Right renal pelvis (tissue), 4 donors: Measurements from ENCODE around the gene URM1. TPM values are rescaled to one million over a fixed set of nuclear protein-coding genes. Genes with fewer than 3 reads are reported as not detected.
A peak's percentile ranks its signal among the peaks of the same experiment; 100 is the strongest.
"Not testable (repeated sequence)": the region's sequence is repeated elsewhere in the genome, so short reads cannot be mapped to it uniquely, and the experiment has no call there.

Experiments
- DNase-seq, 4 donors: peaks; one replicate each; pipeline ENCODE4 v3.0.0-alpha.2; 2013; ENCODE audit warnings: low read depth in 4 of 4, low spot score in 3 of 4, missing footprints in 1 of 4
- polyA plus RNA-seq, 4 donors: library from polyadenylated mRNA; unstranded; fragments of 120-200 nt; gene quantifications; one replicate each; pipeline ENCODE4 v1.2.1, GENCODE V29; 2013; ENCODE audit not compliant: insufficient read length in 4 of 4

Gene URM1
- polyA plus RNA-seq, 4 donors, result 52.0 to 65.8 (median 58.0) TPM

GRCh38 chr9:128422783-128423150, 51.6 kb downstream of the URM1 start:
- DNase-seq, result no peak

- DNase-seq, result not testable (repeated sequence)
These were observed 52.2 kb downstream of the URM1 start for GRCh38 chr9:128423356-128423755.

DNA sequence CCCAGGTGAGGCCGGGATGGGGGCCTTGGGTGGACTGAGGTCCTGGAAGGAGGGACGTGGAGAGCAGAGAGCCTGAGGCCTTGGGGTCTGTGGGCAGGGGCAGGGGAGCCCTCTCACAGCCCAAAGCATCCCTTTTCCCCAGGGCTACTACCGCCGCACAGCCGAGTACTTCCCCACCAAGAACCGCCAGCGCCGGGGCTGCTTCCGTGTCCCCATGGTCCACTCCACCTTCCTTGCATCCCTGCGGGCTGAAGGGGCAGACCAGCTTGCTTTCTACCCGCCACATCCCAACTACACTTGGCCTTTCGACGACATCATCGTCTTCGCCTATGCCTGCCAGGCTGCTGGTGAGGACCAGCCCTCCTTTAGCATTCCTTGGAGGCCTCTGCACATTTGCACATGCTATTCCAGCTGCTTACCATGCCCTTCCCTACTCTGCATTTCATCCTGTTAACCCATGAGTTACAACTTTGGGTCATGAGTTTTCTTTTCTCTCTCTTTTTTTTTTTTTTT, 53.1 kb downstream of the URM1 start:
- no peak for DNase-seq

- no peak for DNase-seq
These were observed 57.7 kb downstream of the URM1 start for GRCh38 chr9:128428644-128429512.

DNA sequence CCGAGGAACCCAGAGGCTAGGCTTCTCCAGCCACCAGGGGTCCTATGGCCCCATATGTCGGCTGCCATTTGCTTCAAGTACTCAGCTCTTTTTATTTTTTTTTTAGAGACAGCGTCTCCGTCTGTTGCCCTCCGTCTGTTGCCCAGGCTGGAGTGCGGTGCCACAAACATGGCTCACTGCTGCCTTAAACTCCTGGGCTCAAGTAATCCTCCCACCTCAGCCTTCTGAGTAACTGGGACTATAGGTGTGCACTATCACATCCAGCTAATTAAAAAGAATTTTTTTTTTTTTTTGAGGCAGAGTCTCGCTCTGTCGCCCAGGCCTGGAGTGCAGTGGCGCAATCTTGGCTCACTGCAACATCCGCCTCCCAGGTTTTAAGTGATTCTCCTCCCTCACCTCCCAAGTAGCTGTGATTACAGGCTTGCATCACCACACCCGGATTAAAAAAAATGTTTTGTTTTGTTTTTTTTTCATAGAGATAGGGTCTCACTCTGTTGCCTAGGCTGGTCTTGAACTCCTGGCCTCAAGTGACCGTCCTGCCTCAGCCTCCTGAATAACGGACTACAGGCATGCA, 58.4 kb downstream of the URM1 start:
- DNase-seq, result no peak

DNA sequence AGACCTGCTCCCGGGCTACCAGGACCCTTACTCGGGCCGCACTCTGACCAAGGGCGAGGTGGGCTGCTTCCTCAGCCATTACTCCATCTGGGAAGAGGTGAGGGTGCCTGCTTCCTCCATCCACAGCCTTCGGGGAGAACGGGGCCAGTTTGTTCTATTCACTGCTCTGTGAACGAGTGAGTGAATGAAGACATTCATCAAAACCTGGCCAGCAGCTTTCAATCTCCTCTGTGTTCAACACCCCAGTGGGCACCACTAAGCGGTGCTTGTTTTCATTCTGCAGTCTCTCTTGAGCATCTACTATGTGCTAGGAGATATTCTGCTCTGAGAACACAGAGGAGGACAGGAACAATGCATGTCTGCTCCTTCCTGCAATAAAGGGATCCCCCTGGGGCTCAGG, 60.0 kb downstream of the URM1 start:
- DNase-seq, result no peak

DNA sequence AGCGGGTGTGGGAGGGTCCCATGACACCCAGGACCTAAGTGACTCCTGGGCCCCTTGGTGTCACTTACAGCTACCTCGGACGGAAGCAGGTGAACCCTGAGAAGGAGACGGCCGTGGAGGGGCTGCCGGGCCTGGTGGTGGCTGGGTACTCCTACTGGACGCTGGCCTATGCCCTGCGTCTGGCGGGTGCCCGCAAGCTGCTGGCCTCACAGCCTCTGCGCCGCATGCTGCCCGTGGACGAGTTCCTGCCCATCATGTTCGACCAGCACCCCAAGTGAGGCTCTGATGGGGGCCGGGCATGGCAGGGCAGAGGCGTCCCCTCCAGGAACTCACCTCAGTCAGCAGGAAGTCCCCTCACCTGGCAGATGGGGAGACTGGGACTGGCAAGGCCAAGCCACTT, 63.2 kb downstream of the URM1 start:
- no peak for DNase-seq

DNA sequence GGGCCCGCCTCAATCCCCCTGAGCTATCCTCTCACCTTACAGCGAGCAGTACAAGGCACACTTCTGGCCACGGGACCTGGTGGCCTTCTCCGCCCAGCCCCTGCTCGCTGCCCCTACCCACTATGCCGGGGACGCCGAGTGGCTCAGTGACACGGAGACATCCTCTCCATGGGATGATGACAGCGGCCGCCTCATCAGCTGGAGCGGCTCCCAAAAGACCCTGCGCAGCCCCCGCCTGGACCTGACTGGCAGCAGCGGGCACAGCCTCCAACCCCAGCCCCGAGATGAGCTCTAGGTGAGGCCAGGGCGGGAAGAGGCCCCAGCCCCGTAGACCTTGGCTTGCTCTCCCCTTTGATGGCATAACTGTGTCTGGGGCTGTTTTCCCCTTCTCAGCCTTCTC, 64.4 kb downstream of the URM1 start:
- no peak for DNase-seq

DNA sequence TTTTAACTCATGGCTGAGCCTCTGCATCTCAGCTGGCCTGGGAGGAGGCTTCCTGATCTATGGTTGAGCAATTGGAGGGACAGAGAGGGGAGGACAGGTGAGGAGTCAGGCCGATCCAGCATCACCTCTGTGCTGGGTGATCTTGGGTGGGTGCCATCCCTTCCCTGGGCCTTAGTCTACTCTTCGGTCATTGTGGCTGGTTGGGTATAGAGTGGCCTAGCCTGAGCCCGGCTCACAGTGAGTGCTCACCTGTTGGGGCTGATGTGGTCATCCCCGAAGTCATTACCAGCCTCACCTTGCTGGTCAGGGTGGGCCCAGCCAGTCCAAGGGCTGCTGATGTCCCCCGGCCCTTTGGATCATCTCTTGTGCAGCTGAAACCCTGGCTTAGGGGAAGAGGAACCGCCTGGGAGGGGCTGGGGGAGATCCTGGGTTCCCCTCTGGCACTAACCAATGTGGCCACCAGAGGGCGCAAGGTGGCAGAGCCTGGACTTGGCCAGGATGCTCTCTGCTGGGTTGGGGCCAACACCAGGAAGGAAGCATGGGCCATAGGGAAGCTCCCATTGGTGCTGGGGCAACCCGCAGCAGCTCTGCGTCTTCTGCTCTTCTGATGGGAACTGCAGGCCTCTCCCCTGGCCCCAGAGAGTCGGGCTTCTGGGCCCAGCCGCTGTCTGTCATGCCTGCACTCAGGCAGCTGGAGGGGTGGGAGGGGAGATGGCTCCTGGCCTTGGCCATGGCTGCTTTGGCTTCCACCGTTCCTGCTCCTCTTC, 67.4 kb downstream of the URM1 start:
- peak in 1 of 4 donors; percentile 30 for DNase-seq

GRCh38 chr9:128439273-128439672, 68.1 kb downstream of the URM1 start:
- DNase-seq, result no peak

Other genes starting within 250 kb of the URM1 start
- gene PTGES2, start 243.6 kb upstream of the URM1 start, polyA plus RNA-seq, result 10 to 100 TPM; 40.7 to 66.7 (median 44.3) TPM
- 1 to 10 TPM in 2 of 4 donors, under 1 TPM in 2; 0.43 to 1.9 (median 0.89) TPM for gene LCN2, start 221.9 kb upstream of the URM1 start, polyA plus RNA-seq
- gene BBLN, start 211.1 kb upstream of the URM1 start, polyA plus RNA-seq, result 10 to 100 TPM; 42.3 to 62.6 (median 45.8) TPM
- 100 to 1,000 TPM; 112 to 126 (median 114) TPM for gene CIZ1, start 179.8 kb upstream of the URM1 start, polyA plus RNA-seq
- 100 to 1,000 TPM in 1 of 4 donors, 10 to 100 TPM in 3; 79.9 to 107 (median 89.6) TPM for gene DNM1, start 168.0 kb upstream of the URM1 start, polyA plus RNA-seq
- gene GOLGA2, start 95.4 kb upstream of the URM1 start, polyA plus RNA-seq, result 10 to 100 TPM; 77.0 to 86.5 (median 78.7) TPM
- 10 to 100 TPM; 26.8 to 37.5 (median 29.9) TPM for gene SWI5, start 95.1 kb upstream of the URM1 start, polyA plus RNA-seq
- gene TRUB2, start 48.9 kb upstream of the URM1 start, polyA plus RNA-seq, result 10 to 100 TPM; 38.9 to 42.9 (median 41.5) TPM
- 10 to 100 TPM; 54.8 to 70.1 (median 61.4) TPM for gene COQ4, start 48.5 kb upstream of the URM1 start, polyA plus RNA-seq
- 10 to 100 TPM; 17.3 to 24.0 (median 18.2) TPM for gene SLC27A4, start 30.8 kb upstream of the URM1 start, polyA plus RNA-seq
- gene CERCAM, start 49.5 kb downstream of the URM1 start, polyA plus RNA-seq, result 10 to 100 TPM; 37.9 to 50.5 (median 40.8) TPM
- gene ODF2, start 84.6 kb downstream of the URM1 start, polyA plus RNA-seq, result 10 to 100 TPM; 39.9 to 46.6 (median 41.6) TPM
- 10 to 100 TPM; 28.0 to 31.5 (median 30.4) TPM for gene GLE1, start 133.3 kb downstream of the URM1 start, polyA plus RNA-seq
- gene SPTAN1, start 181.2 kb downstream of the URM1 start, polyA plus RNA-seq, result 100 to 1,000 TPM; 301 to 363 (median 329) TPM